Activated B cell treated with CpG ODN at 0.5 μM for 24 hours (primary cell): ENCODE results near the gene LANCL3. TPM values are rescaled to one million over a fixed set of nuclear protein-coding genes. Genes with fewer than 3 reads are reported as not detected.
"Not testable (repeated sequence)": the region's sequence is repeated elsewhere in the genome, so short reads cannot be mapped to it uniquely, and the experiment has no call there.

Experiments
- ATAC-seq: fragments of 200-7000 bp; cut with Tn5 transposase; one replicate; pipeline ENCODE4 v1.10.0; 2021; ENCODE audit warnings: low read depth, mild to moderate bottlenecking, moderate library complexity
- CTCF ChIA-PET: fragments of 350-600 bp; sonication (Branson Sonifier 250); formaldehyde crosslinking; loops from one replicate; lab custom pipeline; 2021; ENCODE audit warnings: antibody characterized with exemption; lab: Charles Lee
- POLR2A ChIA-PET: fragments of 350-600 bp; sonication (Branson Sonifier 250); formaldehyde crosslinking; loops from one replicate; lab custom pipeline; 2021; ENCODE audit warnings: antibody characterized with exemption; lab: Charles Lee
- DNase-seq: peaks from one replicate; pipeline ENCODE4 v3.0.0; 2022
- H3K27ac Mint-ChIP-seq: one replicate; pipeline ENCODE4 v1.8.0; 2020; ENCODE audit warnings: mixed read lengths
- H3K27me3 Mint-ChIP-seq: one replicate; pipeline ENCODE4 v1.8.0; 2021; ENCODE audit warnings: mixed read lengths
- H3K36me3 Mint-ChIP-seq: one replicate; pipeline ENCODE4 v1.8.0; 2021; ENCODE audit warnings: low read depth, mixed read lengths
- H3K4me1 Mint-ChIP-seq: one replicate; pipeline ENCODE4 v1.8.0; 2021; ENCODE audit warnings: mixed read lengths
- H3K4me3 Mint-ChIP-seq: one replicate; pipeline ENCODE4 v1.8.0; 2020; ENCODE audit warnings: mild to moderate bottlenecking, mixed read lengths
- H3K9me3 Mint-ChIP-seq: one replicate; pipeline ENCODE4 v1.8.0; 2020; ENCODE audit warnings: mixed read lengths
- CTCF ChIP-seq: fragments of 200-600 bp; IDR thresholded peaks from one replicate; pipeline ENCODE4 v1.8.0; 2022; ENCODE audit warnings: antibody characterized with exemption, mild to moderate bottlenecking
- intact Hi-C: fragments of 100-400 bp; cut with micrococcal nuclease; formaldehyde crosslinking; loops from one replicate; pipeline ENCODE4 v1.15.1; 2024
- total RNA-seq: library from RNA; stranded (reverse); gene quantifications from 2 replicates; pipeline ENCODE4 v1.2.3, GENCODE V29; 2022

The LANCL3 gene
- total RNA-seq, 1 donor from 2014 or later = 0.09 TPM

GRCh38 chrX:37545066-37545465 is 26.4 kb upstream of the LANCL3 start:
- no peak for TF ChIP-seq CTCF
- no peak overlapping the region for H3K4me3 Mint-ChIP-seq
- no peaks in the 10 kb centered on the region for H3K36me3 Mint-ChIP-seq
- no peaks in the 10 kb centered on the region for H3K27me3 Mint-ChIP-seq
- intact Hi-C loops = no loop called here
- H3K9me3 Mint-ChIP-seq = no peaks in the 10 kb centered on the region
- ChIA-PET CTCF (no interaction called here), POLR2A (no interaction called here)
- ATAC-seq (no peak), DNase-seq (no peak)
- no peaks in the 10 kb centered on the region for H3K4me1 Mint-ChIP-seq
- H3K27ac Mint-ChIP-seq = no peak overlapping the region

- intact Hi-C loops, H3K36me3 Mint-ChIP-seq, DNase-seq, ATAC-seq, CTCF ChIA-PET, POLR2A ChIA-PET, H3K4me3 Mint-ChIP-seq, H3K4me1 Mint-ChIP-seq, H3K27ac Mint-ChIP-seq, H3K27me3 Mint-ChIP-seq, H3K9me3 Mint-ChIP-seq: not testable (repeated sequence)
These were observed 21.8 kb upstream of the LANCL3 start for GRCh38 chrX:37549619-37550018.

- DNase-seq (no peak), ATAC-seq (no peak)
- TF ChIP-seq CTCF = no peak
- Mint-ChIP-seq H3K4me1 (no peaks in the 10 kb centered on the region), H3K9me3 (no peaks in the 10 kb centered on the region), H3K4me3 (no peak overlapping the region), H3K27ac (no peak overlapping the region), H3K36me3 (no peaks in the 10 kb centered on the region), H3K27me3 (no peaks in the 10 kb centered on the region)
- intact Hi-C loops = no loop called here
- CTCF ChIA-PET = no interaction called here
- POLR2A ChIA-PET = no interaction called here
These were observed 18.0 kb upstream of the LANCL3 start for GRCh38 chrX:37553476-37553875.

GRCh38 chrX:37565254-37565653 is 6.2 kb upstream of the LANCL3 start:
- not testable (repeated sequence) for H3K4me1 Mint-ChIP-seq

GRCh38 chrX:37570349-37570748 is 1.1 kb upstream of the LANCL3 start:
- H3K9me3 Mint-ChIP-seq, ATAC-seq, intact Hi-C loops, H3K4me1 Mint-ChIP-seq, H3K27ac Mint-ChIP-seq, POLR2A ChIA-PET, H3K4me3 Mint-ChIP-seq, DNase-seq, CTCF ChIA-PET, H3K36me3 Mint-ChIP-seq: not testable (repeated sequence)
- H3K27me3 Mint-ChIP-seq = peaks cover 11% of the 10 kb centered on the region

More at GRCh38 chrX:37565254-37565653, 6.2 kb upstream of the LANCL3 start:
- DNase-seq, H3K36me3 Mint-ChIP-seq, ATAC-seq, CTCF ChIA-PET, H3K9me3 Mint-ChIP-seq, H3K27ac Mint-ChIP-seq, H3K4me3 Mint-ChIP-seq, intact Hi-C loops, H3K27me3 Mint-ChIP-seq, POLR2A ChIA-PET: not testable (repeated sequence)

- intact Hi-C loops, CTCF ChIA-PET, POLR2A ChIA-PET, H3K9me3 Mint-ChIP-seq, H3K36me3 Mint-ChIP-seq, H3K4me1 Mint-ChIP-seq, H3K27ac Mint-ChIP-seq, DNase-seq, H3K27me3 Mint-ChIP-seq: not testable (repeated sequence)
- peak; percentile 25 for ATAC-seq
- peak overlapping the region; percentile 73 for H3K4me3 Mint-ChIP-seq
These were observed 687 bp downstream of the LANCL3 start for GRCh38 chrX:37572108-37572587.

GRCh38 chrX:37573121-37573520 is 1.7 kb downstream of the LANCL3 start:
- intact Hi-C loops, ATAC-seq, H3K9me3 Mint-ChIP-seq, H3K36me3 Mint-ChIP-seq, H3K4me1 Mint-ChIP-seq, H3K4me3 Mint-ChIP-seq, H3K27me3 Mint-ChIP-seq, POLR2A ChIA-PET, CTCF ChIA-PET, DNase-seq, H3K27ac Mint-ChIP-seq: not testable (repeated sequence)

- no peaks in the 10 kb centered on the region for H3K27me3 Mint-ChIP-seq
- H3K4me3 Mint-ChIP-seq = no peak overlapping the region
- H3K9me3 Mint-ChIP-seq = no peaks in the 10 kb centered on the region
- no peaks in the 10 kb centered on the region for H3K4me1 Mint-ChIP-seq
- no peak overlapping the region for H3K27ac Mint-ChIP-seq
- ATAC-seq (no peak), DNase-seq (no peak)
- ChIA-PET CTCF (no interaction called here), POLR2A (no interaction called here)
- TF ChIP-seq CTCF = no peak
- H3K36me3 Mint-ChIP-seq = no peaks in the 10 kb centered on the region
- intact Hi-C loops = no loop called here
These were observed 6.6 kb downstream of the LANCL3 start for GRCh38 chrX:37578045-37578444.
